K562 (cell line): ENCODE measurements around the gene ASB14. TPM values are rescaled to one million over a fixed set of nuclear protein-coding genes. Genes with fewer than 3 reads are reported as not detected.

Source experiments
- ATAC-seq: fragments of 200-7000 bp; cut with Tn5 transposase; 3 replicates; pipeline ENCODE4 v1.9.1; 2020; ENCODE audit warnings: moderate library complexity
- BruUV-seq: library from RNA; stranded (reverse); fragments of 400-500 nt; replicated peaks from 2 replicates; lab custom pipeline; 2021; lab: Mats Ljungman, UMichigan
- CTCF ChIA-PET: fragments of 300-600 bp; formaldehyde crosslinking; extraction: SDS; loops from one replicate; lab custom pipeline; 2021; ENCODE audit warnings: low intra/inter-chr PET ratio; lab: Yijun Ruan, JAX
- POLR2A ChIA-PET: fragments of 300-600, 350-650 bp; sonication (Branson Sonifier 250); formaldehyde crosslinking; extraction: SDS; loops from one replicate; lab custom pipeline; 2021; ENCODE audit warnings: antibody characterized with exemption, inconsistent platforms; lab: Yijun Ruan, JAX
- DNase-seq, 4 experiments: peaks; one replicate each; pipeline versions ENCODE4 v3.0.0 to v3.0.0-alpha.2; 2011 to 2018; ENCODE audit warnings: low spot score in 3 of 4, mixed read lengths in 3 of 4; ENCODE audit errors: extremely low read depth in 1 of 4
- FAIRE-seq: peaks from 2 replicates; lab custom pipeline; 2011; peaks lifted over from hg19 to GRCh38; lab: Jason Lieb, UNC
- H2AFZ ChIP-seq: 2 replicates; pipeline ENCODE4 v1.6.0; 2011; ENCODE audit warnings: low read depth, low read length, control low read depth, inconsistent platforms
- H3K27ac ChIP-seq: fragments of 200-600 bp; 3 replicates; pipeline ENCODE4 v1.8.0; 2011; ENCODE audit warnings: low read depth, mild to moderate bottlenecking, control low read depth, inconsistent platforms, low read length, moderate library complexity, mixed read lengths; ENCODE audit errors: extremely low read depth
- H3K27me3 ChIP-seq, 2 experiments: fragments of 300-600 bp in 1 of 2; 2 replicates in 1 of 2; 3 replicates in 1 of 2; pipeline versions ENCODE4 v1.6.0 to v1.8.0; 2011; ENCODE audit warnings: inconsistent platforms in 2 of 2, low read length in 2 of 2, mild to moderate bottlenecking in 1 of 2, mixed read lengths in 1 of 2, moderate library complexity in 1 of 2; ENCODE audit not compliant: control insufficient read depth in 2 of 2, insufficient read depth in 2 of 2
- H3K36me3 ChIP-seq: fragments of 300-600 bp; 3 replicates; pipeline ENCODE4 v1.8.0; 2011; ENCODE audit warnings: mild to moderate bottlenecking, low read length, inconsistent platforms; ENCODE audit not compliant: control insufficient read depth, insufficient read depth
- H3K4me1 ChIP-seq, 2 experiments: fragments of 200-600 bp in 1 of 2; replicated peaks in 1 of 2; 2 replicates in 1 of 2; 3 replicates in 1 of 2; pipeline versions ENCODE4 v1.5.1 to v1.8.0; 2011; ENCODE audit warnings: inconsistent platforms in 2 of 2, low read length in 2 of 2, mild to moderate bottlenecking in 1 of 2, mixed read lengths in 1 of 2, moderate library complexity in 1 of 2; ENCODE audit not compliant: control insufficient read depth in 2 of 2, insufficient read depth in 2 of 2
- H3K4me2 ChIP-seq: 2 replicates; pipeline ENCODE4 v1.6.1; 2011; ENCODE audit warnings: low read length, control low read depth, inconsistent platforms, mixed read lengths; ENCODE audit not compliant: insufficient read depth
- H3K4me3 ChIP-seq: fragments of 200-600 bp; sonication (generic), shearing (Covaris generic); 2 replicates; pipeline ENCODE4 v1.5.1; 2016; ENCODE audit warnings: control low read depth, inconsistent platforms
- H3K79me2 ChIP-seq: fragments of 200-600 bp; 3 replicates; pipeline ENCODE4 v1.8.0; 2011; ENCODE audit warnings: low read length, inconsistent platforms; ENCODE audit not compliant: control insufficient read depth, insufficient read depth
- H3K9ac ChIP-seq, 2 experiments: 2 replicates each; pipeline versions ENCODE4 v1.6.0 to v1.6.1; 2011; ENCODE audit warnings: low read depth in 2 of 2, low read length in 2 of 2, control low read depth in 1 of 2, inconsistent platforms in 1 of 2, mild to moderate bottlenecking in 1 of 2, mixed read lengths in 1 of 2; ENCODE audit not compliant: insufficient read depth in 1 of 2
- H3K9me1 ChIP-seq: one replicate; pipeline ENCODE4 v1.6.0; 2011; ENCODE audit warnings: inconsistent platforms, mild to moderate bottlenecking, low read length, moderate library complexity; ENCODE audit not compliant: control insufficient read depth, insufficient read depth
- H3K9me3 ChIP-seq: replicated peaks from 2 replicates; pipeline ENCODE4 v1.5.1; 2011; ENCODE audit warnings: low read depth, low read length, inconsistent platforms; ENCODE audit not compliant: control insufficient read depth, insufficient read depth
- H4K20me1 ChIP-seq: replicated peaks from 2 replicates; pipeline ENCODE4 v1.6.1; 2011; ENCODE audit warnings: low read length, inconsistent platforms, mixed read lengths; ENCODE audit not compliant: control insufficient read depth, insufficient read depth
- ERF ChIP-seq: fragments of 450-650 bp; formaldehyde crosslinking; IDR thresholded peaks from 2 replicates; pipeline ENCODE4 v1.4.0; 2020; ENCODE audit warnings: mild to moderate bottlenecking, mixed read lengths
- RAD21 ChIP-seq, 2 experiments: fragments of 250-450 bp in 1 of 2; fragments of 450-650 bp in 1 of 2; sonication (Bioruptor Pico) in 1 of 2; formaldehyde crosslinking in 1 of 2; IDR thresholded peaks in 1 of 2; conservative IDR thresholded peaks in 1 of 2; 2 replicates each; pipeline versions ENCODE4 v1.4.0 to v1.8.0; 2020 to 2022; ENCODE audit warnings: mild to moderate bottlenecking in 2 of 2, moderate library complexity in 1 of 2
- TAF7 ChIP-seq: fragments of 450-650 bp; IDR thresholded peaks from 2 replicates; pipeline ENCODE4 v1.6.1; 2016; ENCODE audit warnings: missing genetic modification characterization, missing compliant biosample characterization
- ZNF551 ChIP-seq: fragments of 250-450 bp; sonication (Bioruptor Pico); IDR thresholded peaks from 2 replicates; pipeline ENCODE4 v1.5.0; 2021; ENCODE audit warnings: mild to moderate bottlenecking, moderate library complexity
- WGBS: fragments of 100-300 bp; shearing (Covaris generic); methylation state at CpG from one replicate; pipeline ENCODE4 v1.1.6; 2016; ENCODE audit warnings: low coverage, mixed read lengths; ENCODE audit not compliant: insufficient coverage; ENCODE audit errors: missing lambda C conversion rate; 5-methylcytosine and 5-hydroxymethylcytosine counted together
- in situ Hi-C: fragments of 300-500 bp; cut with MboI; formaldehyde crosslinking; loops from 4 replicates; pipeline ENCODE4 v1.15.0; 2018; ENCODE audit warnings: inconsistent platforms, mixed read lengths
- intact Hi-C: fragments of 100-400 bp; cut with micrococcal nuclease; formaldehyde crosslinking; loops from 2 replicates; pipeline ENCODE4 v1.14.2; 2022
- polyA plus RNA-seq, 8 experiments: library from polyadenylated mRNA; depleted of rRNA in 4 of 8; stranded (reverse) in 5 of 8; unstranded in 3 of 8; fragments of >200 nt; fragmentation: Nextera tagmentation in 2 of 8; fragmentation: Illumina TruSeq in 1 of 8; extraction: Ambion mirVana in 2 of 8; extraction: Trizol in 1 of 8; gene quantifications; 2 replicates each; pipeline versions ENCODE4 v1.2.1 to v1.2.3, GENCODE V29; 2011 to 2014; ENCODE audit warnings: inconsistent platforms in 1 of 8, missing spikeins in 1 of 8
- total RNA-seq, 7 experiments: library from RNA; depleted of rRNA in 6 of 7; stranded (reverse); fragments of >200 nt in 6 of 7; fragmentation: Illumina TruSeq in 2 of 7; extraction: Trizol in 2 of 7; gene quantifications; 2 replicates each; pipeline versions ENCODE4 v1.2.1 to v1.2.3, GENCODE V29; 2011 to 2021; ENCODE audit warnings: low replicate concordance in 1 of 7
- TF ChIP-seq, protein P1 (sequence below), 2 experiments: fragments of 450-650 bp in 1 of 2; sonication (generic) in 1 of 2; formaldehyde crosslinking in 1 of 2; IDR thresholded peaks in 1 of 2; conservative IDR thresholded peaks in 1 of 2; 2 replicates each; pipeline versions ENCODE4 v1.6.1 to v1.8.1; 2016 to 2023; ENCODE audit warnings: mild to moderate bottlenecking in 2 of 2, moderate library complexity in 2 of 2, inconsistent platforms in 1 of 2, missing genetic modification reagents in 1 of 2
- TF ChIP-seq, protein P2 (sequence below), 2 experiments: fragments of 450-650 bp; IDR thresholded peaks; 2 replicates each; pipeline ENCODE4 v1.6.1; 2016
- TF ChIP-seq, protein P3 (sequence below), 3 experiments: IDR thresholded peaks in 2 of 3; conservative IDR thresholded peaks in 1 of 3; 2 replicates each; pipeline ENCODE4 v1.5.1; 2011 to 2012; ENCODE audit warnings: low read length in 3 of 3, mild to moderate bottlenecking in 3 of 3, control low read depth in 2 of 3, improper control_type of control experiment in 1 of 3, inconsistent platforms in 1 of 3, low read depth in 1 of 3, mixed read lengths in 1 of 3, moderate library complexity in 1 of 3; ENCODE audit not compliant: insufficient read depth in 2 of 3
- TF ChIP-seq, protein P4 (sequence below): sonication (generic); formaldehyde crosslinking; IDR thresholded peaks from 2 replicates; pipeline ENCODE4 v1.8.0; 2022; ENCODE audit warnings: missing genetic modification reagents, mild to moderate bottlenecking, moderate library complexity, borderline replicate concordance

Gene ASB14
- total and polyA plus RNA-seq, 9 of the 15 experiments (the other 6 are each of a cell fraction or from before 2014, with no cell fraction given) = 0.01 to 0.07 TPM; not detected in 7

DNA sequence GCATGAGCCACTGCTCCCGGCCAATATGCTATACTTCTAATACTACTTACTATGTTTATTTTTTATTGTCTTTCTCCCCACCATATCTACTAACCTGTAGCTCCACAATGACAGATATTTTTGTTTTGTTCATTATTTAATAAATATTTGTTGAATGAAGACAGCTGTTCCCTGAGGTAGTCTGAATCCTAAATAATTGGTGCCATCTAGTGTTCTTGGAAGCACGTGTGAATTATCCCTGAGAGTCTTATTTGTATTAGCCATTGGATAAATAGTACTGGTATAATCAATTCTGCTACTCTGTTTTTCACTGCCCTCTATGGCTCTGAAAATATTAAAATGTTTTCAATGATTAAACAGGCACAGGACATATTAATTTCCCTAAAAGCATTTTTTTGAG, 70.6 kb downstream of the ASB14 start:
- FAIRE-seq = no peak
- Histone ChIP-seq H3K4me3 (no peak overlapping the region), H3K4me1 (peaks cover 3 to 5% of the 10 kb centered on the region in 2 experiments; a peak in 3 of 5 replicates), H3K4me2 (no peak overlapping the region), H3K79me2 (no peaks in the 10 kb centered on the region), H3K9ac (no peak overlapping the region), H3K36me3 (no peaks in the 10 kb centered on the region), H2AFZ (no peak overlapping the region), H3K9me3 (no peaks in the 10 kb centered on the region), H3K27me3 (no peaks in the 10 kb centered on the region), H3K9me1 (no peaks in the 10 kb centered on the region), H3K27ac (no peak overlapping the region), H4K20me1 (no peaks in the 10 kb centered on the region)
- no peak for ATAC-seq
- WGBS = 13% methylated on average over 2 of the region's 2 CpGs
- CTCF ChIA-PET = interaction anchor here (0.8 to 1.6 kb wide), 2 partner anchors 42 to 122 kb away, joined by 3 to 4 read pairs; no protein-coding TSS in a partner anchor
- intact Hi-C loops = loop anchor here (1.0 kb wide), 1 partner anchor 122 kb away; no protein-coding TSS in a partner anchor
- no TSS peak for BruUV-seq
- DNase-seq = peak in 1 of 4 experiments; percentile 13
- in situ Hi-C loops = no loop called here
- POLR2A ChIA-PET = no interaction called here
- TF ChIP-seq, protein P1, sequence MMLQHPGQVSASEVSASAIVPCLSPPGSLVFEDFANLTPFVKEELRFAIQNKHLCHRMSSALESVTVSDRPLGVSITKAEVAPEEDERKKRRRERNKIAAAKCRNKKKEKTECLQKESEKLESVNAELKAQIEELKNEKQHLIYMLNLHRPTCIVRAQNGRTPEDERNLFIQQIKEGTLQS (IDR thresholded peaks at IDR 0.05) = no peak
- TF ChIP-seq, protein P1 (CRISPR knock-in tag; conservative IDR thresholded peaks at IDR 0.05) = no peak
- TF ChIP-seq TAF7 (tag) = no peak
- TF ChIP-seq, protein P2, sequence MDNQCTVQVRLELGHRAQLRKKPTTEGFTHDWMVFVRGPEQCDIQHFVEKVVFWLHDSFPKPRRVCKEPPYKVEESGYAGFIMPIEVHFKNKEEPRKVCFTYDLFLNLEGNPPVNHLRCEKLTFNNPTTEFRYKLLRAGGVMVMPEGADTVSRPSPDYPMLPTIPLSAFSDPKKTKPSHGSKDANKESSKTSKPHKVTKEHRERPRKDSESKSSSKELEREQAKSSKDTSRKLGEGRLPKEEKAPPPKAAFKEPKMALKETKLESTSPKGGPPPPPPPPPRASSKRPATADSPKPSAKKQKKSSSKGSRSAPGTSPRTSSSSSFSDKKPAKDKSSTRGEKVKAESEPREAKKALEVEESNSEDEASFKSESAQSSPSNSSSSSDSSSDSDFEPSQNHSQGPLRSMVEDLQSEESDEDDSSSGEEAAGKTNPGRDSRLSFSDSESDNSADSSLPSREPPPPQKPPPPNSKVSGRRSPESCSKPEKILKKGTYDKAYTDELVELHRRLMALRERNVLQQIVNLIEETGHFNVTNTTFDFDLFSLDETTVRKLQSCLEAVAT (IDR thresholded peaks at IDR 0.05) = no peak
- TF ChIP-seq, protein P3, sequence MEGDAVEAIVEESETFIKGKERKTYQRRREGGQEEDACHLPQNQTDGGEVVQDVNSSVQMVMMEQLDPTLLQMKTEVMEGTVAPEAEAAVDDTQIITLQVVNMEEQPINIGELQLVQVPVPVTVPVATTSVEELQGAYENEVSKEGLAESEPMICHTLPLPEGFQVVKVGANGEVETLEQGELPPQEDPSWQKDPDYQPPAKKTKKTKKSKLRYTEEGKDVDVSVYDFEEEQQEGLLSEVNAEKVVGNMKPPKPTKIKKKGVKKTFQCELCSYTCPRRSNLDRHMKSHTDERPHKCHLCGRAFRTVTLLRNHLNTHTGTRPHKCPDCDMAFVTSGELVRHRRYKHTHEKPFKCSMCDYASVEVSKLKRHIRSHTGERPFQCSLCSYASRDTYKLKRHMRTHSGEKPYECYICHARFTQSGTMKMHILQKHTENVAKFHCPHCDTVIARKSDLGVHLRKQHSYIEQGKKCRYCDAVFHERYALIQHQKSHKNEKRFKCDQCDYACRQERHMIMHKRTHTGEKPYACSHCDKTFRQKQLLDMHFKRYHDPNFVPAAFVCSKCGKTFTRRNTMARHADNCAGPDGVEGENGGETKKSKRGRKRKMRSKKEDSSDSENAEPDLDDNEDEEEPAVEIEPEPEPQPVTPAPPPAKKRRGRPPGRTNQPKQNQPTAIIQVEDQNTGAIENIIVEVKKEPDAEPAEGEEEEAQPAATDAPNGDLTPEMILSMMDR (IDR thresholded peaks at IDR 0.05 in 2 of 3, conservative IDR thresholded peaks at IDR 0.05 in 1 of 3; ENCODE audit: insufficient read depth in 2 of 3, low read depth in 1 of 3, low read length in 3 of 3) = peak in 1 of 3 experiments; percentile 55; a peak in 3 of 6 replicates
- TF ChIP-seq, protein P4, sequence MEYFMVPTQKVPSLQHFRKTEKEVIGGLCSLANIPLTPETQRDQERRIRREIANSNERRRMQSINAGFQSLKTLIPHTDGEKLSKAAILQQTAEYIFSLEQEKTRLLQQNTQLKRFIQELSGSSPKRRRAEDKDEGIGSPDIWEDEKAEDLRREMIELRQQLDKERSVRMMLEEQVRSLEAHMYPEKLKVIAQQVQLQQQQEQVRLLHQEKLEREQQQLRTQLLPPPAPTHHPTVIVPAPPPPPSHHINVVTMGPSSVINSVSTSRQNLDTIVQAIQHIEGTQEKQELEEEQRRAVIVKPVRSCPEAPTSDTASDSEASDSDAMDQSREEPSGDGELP = no peak
- peak; percentile 40 to 52 for TF ChIP-seq RAD21 (CRISPR knock-in tag; conservative IDR thresholded peaks at IDR 0.05 in 1 of 2, IDR thresholded peaks at IDR 0.05 in 1 of 2)
- no peak for TF ChIP-seq ZNF551
- no peak for TF ChIP-seq ERF
